BJ (cell line): ENCODE results near the gene UMAD1. TPM values are rescaled to one million over a fixed set of nuclear protein-coding genes. Genes with fewer than 3 reads are reported as not detected.

ENCODE experiments used
- CTCF ChIA-PET: fragments of 350-600 bp; formaldehyde crosslinking; extraction: SDS; loops from one replicate; lab custom pipeline; 2021; ENCODE audit warnings: antibody characterized with exemption, inconsistent platforms; lab: Yijun Ruan, JAX
- POLR2A ChIA-PET: fragments of 300-600 bp; sonication (Branson Sonifier 250); formaldehyde crosslinking; extraction: SDS; loops from one replicate; lab custom pipeline; 2021; ENCODE audit warnings: antibody characterized with exemption; lab: Charles Lee
- DNase-seq: peaks from one replicate; pipeline ENCODE4 v3.0.0-alpha.2; 2011; ENCODE audit warnings: low read depth
- H3K27me3 ChIP-seq: 2 replicates; pipeline ENCODE4 v1.6.0; 2011; ENCODE audit warnings: low read length; ENCODE audit not compliant: control insufficient read depth, insufficient read depth
- H3K36me3 ChIP-seq: 2 replicates; pipeline ENCODE4 v1.5.1; 2011; ENCODE audit warnings: low read length; ENCODE audit not compliant: control insufficient read depth, insufficient read depth
- H3K4me3 ChIP-seq: 2 replicates; pipeline ENCODE4 v1.5.1; 2011; ENCODE audit warnings: low read depth, mild to moderate bottlenecking, control low read depth, low read length
- polyA plus RNA-seq: library from polyadenylated mRNA; depleted of rRNA; stranded (reverse); fragments of >200 nt; gene quantifications from 2 replicates; pipeline ENCODE4 v1.2.3, GENCODE V29; 2011
- TF ChIP-seq, protein P1 (sequence below): IDR thresholded peaks from 2 replicates; pipeline ENCODE4 v1.5.1; 2011; ENCODE audit warnings: low read depth, mild to moderate bottlenecking, control low read depth, inconsistent platforms, low read length, moderate library complexity; ENCODE audit not compliant: insufficient read depth

Gene UMAD1
- polyA plus RNA-seq, 1 experiment: 10.1 TPM

DNA sequence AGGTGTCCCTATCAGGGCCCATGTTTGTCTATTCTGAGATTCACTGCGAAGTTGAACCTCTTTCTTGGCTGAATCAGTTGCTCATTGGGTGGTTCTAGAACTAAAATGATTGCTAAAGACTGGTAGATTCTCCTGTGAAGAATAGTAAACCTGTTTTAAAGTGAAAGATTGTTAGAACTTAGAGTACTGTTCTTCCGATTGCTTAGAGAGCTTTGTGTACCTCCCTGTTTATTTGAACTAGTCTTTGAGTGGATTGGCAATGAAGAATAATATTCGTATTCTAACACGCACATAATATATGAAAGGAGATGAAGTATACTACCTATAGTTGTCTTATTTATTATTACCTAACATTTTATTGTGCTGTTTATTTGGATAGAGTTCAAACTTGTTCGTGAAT is 202.7 kb downstream of the UMAD1 start:
- POLR2A ChIA-PET: no interaction called here
- CTCF ChIA-PET: no interaction called here
- TF ChIP-seq, protein P1, sequence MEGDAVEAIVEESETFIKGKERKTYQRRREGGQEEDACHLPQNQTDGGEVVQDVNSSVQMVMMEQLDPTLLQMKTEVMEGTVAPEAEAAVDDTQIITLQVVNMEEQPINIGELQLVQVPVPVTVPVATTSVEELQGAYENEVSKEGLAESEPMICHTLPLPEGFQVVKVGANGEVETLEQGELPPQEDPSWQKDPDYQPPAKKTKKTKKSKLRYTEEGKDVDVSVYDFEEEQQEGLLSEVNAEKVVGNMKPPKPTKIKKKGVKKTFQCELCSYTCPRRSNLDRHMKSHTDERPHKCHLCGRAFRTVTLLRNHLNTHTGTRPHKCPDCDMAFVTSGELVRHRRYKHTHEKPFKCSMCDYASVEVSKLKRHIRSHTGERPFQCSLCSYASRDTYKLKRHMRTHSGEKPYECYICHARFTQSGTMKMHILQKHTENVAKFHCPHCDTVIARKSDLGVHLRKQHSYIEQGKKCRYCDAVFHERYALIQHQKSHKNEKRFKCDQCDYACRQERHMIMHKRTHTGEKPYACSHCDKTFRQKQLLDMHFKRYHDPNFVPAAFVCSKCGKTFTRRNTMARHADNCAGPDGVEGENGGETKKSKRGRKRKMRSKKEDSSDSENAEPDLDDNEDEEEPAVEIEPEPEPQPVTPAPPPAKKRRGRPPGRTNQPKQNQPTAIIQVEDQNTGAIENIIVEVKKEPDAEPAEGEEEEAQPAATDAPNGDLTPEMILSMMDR: no peak
- H3K27me3 ChIP-seq: no peaks in the 10 kb centered on the region
- no peak for DNase-seq
- no peaks in the 10 kb centered on the region for H3K36me3 ChIP-seq
- no peak overlapping the region for H3K4me3 ChIP-seq

DNA sequence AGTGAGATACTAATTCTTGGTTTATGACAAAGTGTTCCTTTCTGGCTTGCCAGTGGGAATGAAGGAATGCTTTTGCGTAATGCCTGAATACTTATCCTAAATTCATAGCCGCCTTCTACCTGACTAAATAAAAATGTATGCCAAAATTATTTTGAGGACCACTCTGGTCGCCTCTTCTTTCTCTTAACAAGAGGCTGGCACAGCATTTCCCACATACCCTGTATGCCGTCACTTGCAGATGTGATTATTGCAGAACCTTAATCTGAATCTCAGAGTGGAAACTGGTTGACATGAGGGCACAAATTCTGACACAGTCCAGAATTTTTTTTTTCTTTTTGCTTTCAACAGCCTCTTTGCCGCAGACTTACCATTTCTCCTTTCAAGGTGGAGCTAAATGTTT is 203.4 kb downstream of the UMAD1 start:
- CTCF ChIA-PET: no interaction called here
- H3K27me3 ChIP-seq: no peaks in the 10 kb centered on the region
- DNase-seq: no peak
- H3K36me3 ChIP-seq: no peaks in the 10 kb centered on the region
- H3K4me3 ChIP-seq: no peak overlapping the region
- TF ChIP-seq, protein P1: no peak
- POLR2A ChIA-PET: interaction anchor here (0.7 kb wide), 1 partner anchor 153 kb away, joined by 6 read pairs; no protein-coding TSS in a partner anchor

DNA sequence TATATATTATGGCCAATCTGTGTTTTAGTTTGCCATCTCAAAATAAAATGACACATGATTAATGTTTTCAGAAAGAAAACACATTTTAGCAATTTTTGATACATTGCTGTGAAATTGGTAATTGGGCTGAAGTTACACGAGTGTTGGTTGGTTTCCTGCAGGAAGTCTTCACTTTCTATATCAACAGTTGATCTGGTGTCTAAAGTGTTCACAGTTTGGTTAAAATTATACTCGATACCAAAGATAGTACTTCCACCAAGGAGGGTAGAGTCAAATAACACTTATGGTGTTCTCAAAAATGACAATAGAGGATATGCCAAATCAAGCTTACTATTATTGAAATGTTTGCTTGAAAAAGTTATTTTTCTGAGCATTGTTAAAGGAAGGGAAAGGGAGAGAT is 207.7 kb downstream of the UMAD1 start:
- TF ChIP-seq, protein P1: no peak
- POLR2A ChIA-PET: no interaction called here
- CTCF ChIA-PET: no interaction called here
- DNase-seq: no peak
- Histone ChIP-seq H3K27me3 (no peaks in the 10 kb centered on the region), H3K36me3 (no peaks in the 10 kb centered on the region), H3K4me3 (no peak overlapping the region)

DNA sequence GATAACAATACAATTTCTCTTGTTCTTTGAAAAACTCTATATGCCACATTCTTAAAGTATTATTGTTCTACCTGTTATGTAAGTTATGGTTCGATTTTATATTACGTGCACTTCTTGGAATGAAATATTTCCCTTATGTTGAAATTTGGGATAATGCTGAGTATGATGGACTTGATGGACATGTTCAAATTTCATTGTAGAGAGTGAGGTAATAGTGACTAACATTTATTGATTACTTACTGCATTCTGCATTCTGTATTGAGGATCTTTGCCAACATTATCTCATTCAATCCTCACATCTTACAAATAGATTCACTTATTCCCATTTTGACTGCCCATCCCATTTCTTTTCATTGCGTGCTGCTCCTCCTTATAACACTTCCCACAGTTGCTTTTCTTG is 208.3 kb downstream of the UMAD1 start:
- POLR2A ChIA-PET: no interaction called here
- no peak for DNase-seq
- no peaks in the 10 kb centered on the region for H3K36me3 ChIP-seq
- no peaks in the 10 kb centered on the region for H3K27me3 ChIP-seq
- H3K4me3 ChIP-seq: no peak overlapping the region
- CTCF ChIA-PET: no interaction called here
- TF ChIP-seq, protein P1: no peak

DNA sequence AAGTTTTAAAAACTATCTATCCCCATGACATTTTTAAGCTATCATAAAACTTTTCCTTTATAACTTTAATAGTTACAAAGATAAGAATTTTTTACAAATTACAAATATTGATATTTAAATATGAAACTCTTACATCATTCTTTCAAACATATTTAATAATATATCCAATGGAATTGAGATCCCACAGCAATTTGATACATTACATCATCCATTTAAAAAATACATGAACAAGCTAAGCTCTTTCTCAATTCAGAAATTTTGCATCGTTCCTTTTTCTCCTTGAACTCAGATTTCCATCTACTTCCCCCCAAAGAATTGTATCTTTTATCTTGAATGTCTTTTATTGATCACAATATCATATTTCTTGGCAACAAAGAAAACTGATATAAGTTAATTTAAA is 209.6 kb downstream of the UMAD1 start:
- TF ChIP-seq, protein P1: no peak
- no peaks in the 10 kb centered on the region for H3K27me3 ChIP-seq
- ChIA-PET CTCF (no interaction called here), POLR2A (no interaction called here)
- DNase-seq: no peak
- no peaks in the 10 kb centered on the region for H3K36me3 ChIP-seq
- no peak overlapping the region for H3K4me3 ChIP-seq
